ENCODE measurements around the gene NCOA5. TPM values are rescaled to one million over a fixed set of nuclear protein-coding genes. Genes with fewer than 3 reads are reported as not detected.

NCOA5 gene
- total and polyA plus RNA-seq, 9 of the 15 experiments (the other 6 are each of a cell fraction or from before 2014, with no cell fraction given): 3.9 to 22.8 (median 13.8) TPM

DNA sequence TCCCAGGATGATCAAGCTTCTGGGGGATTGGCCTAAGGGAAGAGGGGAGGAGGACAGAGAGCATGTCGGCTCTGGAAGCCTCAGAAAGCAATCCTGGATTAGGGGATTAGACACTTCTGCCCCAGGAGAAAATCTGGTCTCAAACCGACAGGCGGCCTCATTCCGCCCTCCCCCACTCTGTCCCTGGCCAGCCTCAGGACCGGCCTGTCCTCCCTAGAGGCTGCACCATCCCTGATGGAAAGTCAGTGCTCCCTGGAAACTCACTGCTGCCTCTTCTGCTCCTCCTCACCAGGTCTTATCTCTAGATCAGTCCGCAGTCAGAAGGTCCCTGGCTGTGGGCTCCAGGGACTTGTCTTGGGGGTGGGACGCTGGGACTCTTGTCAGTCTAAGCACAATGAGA is 61.7 kb downstream of the NCOA5 start:
- ATAC-seq: no peak
- H3K79me2 ChIP-seq (ENCODE audit: control insufficient read depth, insufficient read depth, low read length): no peaks in the 10 kb centered on the region
- H3K9ac ChIP-seq (ENCODE audit: insufficient read depth in 1 of 2, low read depth in 2 of 2, low read length in 2 of 2): no peak overlapping the region
- no peaks in the 10 kb centered on the region for H3K36me3 ChIP-seq (ENCODE audit: control insufficient read depth, insufficient read depth, low read length)
- H3K4me3 ChIP-seq: no peak overlapping the region
- no peaks in the 10 kb centered on the region for H3K9me1 ChIP-seq (ENCODE audit: control insufficient read depth, insufficient read depth, low read length)
- POLR2A ChIA-PET: no interaction called here
- H4K20me1 ChIP-seq (replicated peaks; ENCODE audit: control insufficient read depth, insufficient read depth, low read length): peaks cover 16% of the 10 kb centered on the region
- in situ Hi-C loops (cut with MboI): no loop called here
- no peak overlapping the region for H3K4me2 ChIP-seq (ENCODE audit: insufficient read depth, low read length)
- peaks cover 7 to 33% of the 10 kb centered on the region in 2 experiments; a peak in 4 of 5 replicates for H3K27me3 ChIP-seq (ENCODE audit: control insufficient read depth in 2 of 2, insufficient read depth in 2 of 2, low read length in 2 of 2)
- CTCF ChIA-PET (ENCODE audit: low intra/inter-chr PET ratio): no interaction called here
- H3K9me3 ChIP-seq (replicated peaks; ENCODE audit: control insufficient read depth, insufficient read depth, low read depth, low read length): no peaks in the 10 kb centered on the region
- 3% methylated on average over 7 of the region's 7 CpGs for WGBS (ENCODE audit: insufficient coverage, low coverage, missing lambda C conversion rate)
- FAIRE-seq: no peak
- intact Hi-C loops (cut with micrococcal nuclease): no loop called here
- DNase-seq (ENCODE audit: extremely low read depth in 1 of 4, low spot score in 3 of 4): no peak
- peaks cover 0 to 26% of the 10 kb centered on the region in 2 experiments; a peak in 1 of 5 replicates for H3K4me1 ChIP-seq (replicated peaks in 1 of 2; ENCODE audit: control insufficient read depth in 2 of 2, insufficient read depth in 2 of 2, low read length in 2 of 2)
- no peak overlapping the region for H3K27ac ChIP-seq (ENCODE audit: extremely low read depth, low read depth, low read length)
- no peak overlapping the region for H2AFZ ChIP-seq (ENCODE audit: low read depth, low read length)
- BruUV-seq (replicated peaks): no TSS peak
- TF ChIP-seq ZNF263 (CRISPR knock-in tag; IDR thresholded peaks at IDR 0.05; ENCODE audit: borderline replicate concordance) (peak; percentile 71; the same call in 1 of the 2 replicates), NFE2L1 (tag; IDR thresholded peaks at IDR 0.05; ENCODE audit: borderline replicate concordance, low read depth) (no peak), ZNF316 (IDR thresholded peaks at IDR 0.05) (no peak), CBX5 (IDR thresholded peaks at IDR 0.05; ENCODE audit: borderline replicate concordance, low read depth) (no peak), CAMTA2 (CRISPR knock-in tag; conservative IDR thresholded peaks at IDR 0.05) (no peak), PHB2 (IDR thresholded peaks at IDR 0.05; ENCODE audit: low read depth) (no peak), ZNF76 (CRISPR knock-in tag; IDR thresholded peaks at IDR 0.05; ENCODE audit: borderline replicate concordance) (no peak), RFX5 (IDR thresholded peaks at IDR 0.05; ENCODE audit: low read depth, low read length) (no peak), ZNF707 (CRISPR knock-in tag; conservative IDR thresholded peaks at IDR 0.05) (no peak), EHMT2 (IDR thresholded peaks at IDR 0.05) (0 out of 2 replicates have a peak, but pooled peaks have one; percentile 23), NR4A1 (CRISPR knock-in tag; IDR thresholded peaks at IDR 0.05) (no peak), NR4A1 (tag; IDR thresholded peaks at IDR 0.05) (no peak)
- TF ChIP-seq, protein P1, sequence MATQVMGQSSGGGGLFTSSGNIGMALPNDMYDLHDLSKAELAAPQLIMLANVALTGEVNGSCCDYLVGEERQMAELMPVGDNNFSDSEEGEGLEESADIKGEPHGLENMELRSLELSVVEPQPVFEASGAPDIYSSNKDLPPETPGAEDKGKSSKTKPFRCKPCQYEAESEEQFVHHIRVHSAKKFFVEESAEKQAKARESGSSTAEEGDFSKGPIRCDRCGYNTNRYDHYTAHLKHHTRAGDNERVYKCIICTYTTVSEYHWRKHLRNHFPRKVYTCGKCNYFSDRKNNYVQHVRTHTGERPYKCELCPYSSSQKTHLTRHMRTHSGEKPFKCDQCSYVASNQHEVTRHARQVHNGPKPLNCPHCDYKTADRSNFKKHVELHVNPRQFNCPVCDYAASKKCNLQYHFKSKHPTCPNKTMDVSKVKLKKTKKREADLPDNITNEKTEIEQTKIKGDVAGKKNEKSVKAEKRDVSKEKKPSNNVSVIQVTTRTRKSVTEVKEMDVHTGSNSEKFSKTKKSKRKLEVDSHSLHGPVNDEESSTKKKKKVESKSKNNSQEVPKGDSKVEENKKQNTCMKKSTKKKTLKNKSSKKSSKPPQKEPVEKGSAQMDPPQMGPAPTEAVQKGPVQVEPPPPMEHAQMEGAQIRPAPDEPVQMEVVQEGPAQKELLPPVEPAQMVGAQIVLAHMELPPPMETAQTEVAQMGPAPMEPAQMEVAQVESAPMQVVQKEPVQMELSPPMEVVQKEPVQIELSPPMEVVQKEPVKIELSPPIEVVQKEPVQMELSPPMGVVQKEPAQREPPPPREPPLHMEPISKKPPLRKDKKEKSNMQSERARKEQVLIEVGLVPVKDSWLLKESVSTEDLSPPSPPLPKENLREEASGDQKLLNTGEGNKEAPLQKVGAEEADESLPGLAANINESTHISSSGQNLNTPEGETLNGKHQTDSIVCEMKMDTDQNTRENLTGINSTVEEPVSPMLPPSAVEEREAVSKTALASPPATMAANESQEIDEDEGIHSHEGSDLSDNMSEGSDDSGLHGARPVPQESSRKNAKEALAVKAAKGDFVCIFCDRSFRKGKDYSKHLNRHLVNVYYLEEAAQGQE (IDR thresholded peaks at IDR 0.05; ENCODE audit: borderline replicate concordance): peak; percentile 26; the same call in 1 of the 2 replicates
- TF ChIP-seq, protein P1 (CRISPR knock-in tag; IDR thresholded peaks at IDR 0.05; ENCODE audit: low read depth): no peak
- TF ChIP-seq, protein P2, sequence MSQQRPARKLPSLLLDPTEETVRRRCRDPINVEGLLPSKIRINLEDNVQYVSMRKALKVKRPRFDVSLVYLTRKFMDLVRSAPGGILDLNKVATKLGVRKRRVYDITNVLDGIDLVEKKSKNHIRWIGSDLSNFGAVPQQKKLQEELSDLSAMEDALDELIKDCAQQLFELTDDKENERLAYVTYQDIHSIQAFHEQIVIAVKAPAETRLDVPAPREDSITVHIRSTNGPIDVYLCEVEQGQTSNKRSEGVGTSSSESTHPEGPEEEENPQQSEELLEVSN (IDR thresholded peaks at IDR 0.05; ENCODE audit: borderline replicate concordance in 1 of 2, extremely low read depth in 1 of 2, insufficient read depth in 1 of 2, insufficient read length in 1 of 2, low read depth in 1 of 2, low read length in 1 of 2, poor library complexity in 1 of 2, severe bottlenecking in 1 of 2): no peak
